H9 (cell line): ENCODE measurements around the gene PRKX. TPM values are rescaled to one million over a fixed set of nuclear protein-coding genes. Genes with fewer than 3 reads are reported as not detected.
"Not testable (repeated sequence)": the region's sequence is repeated elsewhere in the genome, so short reads cannot be mapped to it uniquely, and the experiment has no call there.

Experiments used
- DNase-seq: peaks from one replicate; pipeline ENCODE4 v3.0.0-alpha.2; 2017
- H2AFZ ChIP-seq: one replicate; pipeline ENCODE4 v1.6.1; 2013; ENCODE audit warnings: mild to moderate bottlenecking, low read length, control low read depth, moderate library complexity
- H2AK5ac ChIP-seq: 2 replicates; pipeline ENCODE4 v1.6.1; 2013; ENCODE audit warnings: low read length, control low read depth, mixed read lengths; ENCODE audit not compliant: insufficient read length
- H2BK120ac ChIP-seq: one replicate; pipeline ENCODE4 v1.6.1; 2013; ENCODE audit warnings: low read depth, mild to moderate bottlenecking, low read length, control low read depth, inconsistent platforms; ENCODE audit not compliant: poor library complexity, severe bottlenecking
- H2BK12ac ChIP-seq: 2 replicates; pipeline ENCODE4 v1.6.1; 2013; ENCODE audit warnings: low read length, control low read depth, mixed read lengths, low read depth; ENCODE audit not compliant: insufficient read length
- H2BK15ac ChIP-seq: 2 replicates; pipeline ENCODE4 v1.6.1; 2013; ENCODE audit warnings: low read depth, low read length, control low read depth
- H2BK20ac ChIP-seq: one replicate; pipeline ENCODE4 v1.6.1; 2013; ENCODE audit warnings: low read depth, mild to moderate bottlenecking, low read length, control low read depth, inconsistent platforms; ENCODE audit not compliant: poor library complexity, severe bottlenecking
- H2BK5ac ChIP-seq: 2 replicates; pipeline ENCODE4 v1.6.1; 2013; ENCODE audit warnings: low read length, control low read depth, mixed read lengths; ENCODE audit not compliant: insufficient read length
- H3K14ac ChIP-seq: 2 replicates; pipeline ENCODE4 v1.6.1; 2013; ENCODE audit warnings: low read length, control low read depth; ENCODE audit not compliant: insufficient read depth
- H3K18ac ChIP-seq: 2 replicates; pipeline ENCODE4 v1.6.1; 2013; ENCODE audit warnings: low read depth, mild to moderate bottlenecking, mixed read lengths, low read length, control low read depth; ENCODE audit not compliant: insufficient read length
- H3K23ac ChIP-seq: 2 replicates; pipeline ENCODE4 v1.6.1; 2013; ENCODE audit warnings: low read length, control low read depth, mixed read lengths, low read depth; ENCODE audit not compliant: insufficient read length
- H3K23me2 ChIP-seq: 2 replicates; pipeline ENCODE4 v1.6.1; 2013; ENCODE audit warnings: low read depth, mild to moderate bottlenecking, mixed read lengths, low read length, control low read depth; ENCODE audit not compliant: insufficient read length, poor library complexity, severe bottlenecking
- H3K27ac ChIP-seq: 2 replicates; pipeline ENCODE4 v1.5.1; 2013; ENCODE audit warnings: low read length, control low read depth, mixed read lengths, low read depth; ENCODE audit not compliant: insufficient read length
- H3K27me3 ChIP-seq: 2 replicates; pipeline ENCODE4 v1.6.1; 2013; ENCODE audit warnings: low read length, control low read depth, inconsistent platforms; ENCODE audit not compliant: insufficient read depth
- H3K4ac ChIP-seq: 2 replicates; pipeline ENCODE4 v1.6.1; 2013; ENCODE audit warnings: low read depth, mild to moderate bottlenecking, control low read depth, inconsistent platforms, low read length, moderate library complexity
- H3K4me1 ChIP-seq: 2 replicates; pipeline ENCODE4 v1.6.1; 2013; ENCODE audit warnings: low read length, control low read depth, inconsistent platforms; ENCODE audit not compliant: insufficient read depth
- H3K4me2 ChIP-seq: 2 replicates; pipeline ENCODE4 v1.6.1; 2013; ENCODE audit warnings: low read length, control low read depth, mixed read lengths; ENCODE audit not compliant: insufficient read length, insufficient read depth
- H3K56ac ChIP-seq: 2 replicates; pipeline ENCODE4 v1.6.1; 2013; ENCODE audit warnings: low read depth, mild to moderate bottlenecking, mixed read lengths, low read length, control low read depth; ENCODE audit not compliant: insufficient read length
- H3K79me1 ChIP-seq: 2 replicates; pipeline ENCODE4 v1.6.1; 2013; ENCODE audit warnings: low read depth, mild to moderate bottlenecking, moderate library complexity, low read length, control low read depth, inconsistent platforms; ENCODE audit not compliant: insufficient read depth, poor library complexity, severe bottlenecking
- H3K79me2 ChIP-seq: 2 replicates; pipeline ENCODE4 v1.6.1; 2013; ENCODE audit warnings: low read length, control low read depth, inconsistent platforms; ENCODE audit not compliant: insufficient read depth
- H3K9ac ChIP-seq: 2 replicates; pipeline ENCODE4 v1.6.1; 2013; ENCODE audit warnings: low read length, control low read depth, mixed read lengths; ENCODE audit not compliant: insufficient read length; ENCODE audit errors: extremely low read depth
- H3K9me3 ChIP-seq: one replicate; pipeline ENCODE4 v1.6.1; 2013; ENCODE audit warnings: low read depth, low read length, inconsistent platforms; ENCODE audit not compliant: control insufficient read depth
- H3T11ph ChIP-seq: one replicate; pipeline ENCODE4 v1.6.1; 2013; ENCODE audit warnings: mild to moderate bottlenecking, low read length, control low read depth, inconsistent platforms
- H4K20me1 ChIP-seq: one replicate; pipeline ENCODE4 v1.6.1; 2013; ENCODE audit not compliant: control insufficient read depth, insufficient read length, insufficient read depth
- H4K5ac ChIP-seq: 2 replicates; pipeline ENCODE4 v1.6.1; 2013; ENCODE audit warnings: low read depth, mild to moderate bottlenecking, mixed read lengths, low read length, control low read depth; ENCODE audit not compliant: insufficient read length
- H4K8ac ChIP-seq: replicated peaks from 2 replicates; pipeline ENCODE4 v1.6.1; 2013; ENCODE audit warnings: low read length, control low read depth, mixed read lengths, low read depth; ENCODE audit not compliant: insufficient read length
- H4K91ac ChIP-seq: 2 replicates; pipeline ENCODE4 v1.6.1; 2013; ENCODE audit warnings: low read depth, mild to moderate bottlenecking, moderate library complexity, mixed read lengths, low read length, control low read depth; ENCODE audit not compliant: insufficient read length
- H3K27ac Mint-ChIP-seq, 3 experiments: 2 replicates in 2 of 3; 3 replicates in 1 of 3; pipeline ENCODE4 v1.8.0; 2020 to 2021; ENCODE audit warnings: mixed read lengths in 3 of 3, mild to moderate bottlenecking in 1 of 3, moderate library complexity in 1 of 3
- H3K27me3 Mint-ChIP-seq: 2 replicates; pipeline ENCODE4 v1.8.0; 2021; ENCODE audit warnings: low read depth, mild to moderate bottlenecking, moderate library complexity, mixed read lengths
- H3K36me3 Mint-ChIP-seq, 3 experiments: 2 replicates in 2 of 3; 3 replicates in 1 of 3; pipeline ENCODE4 v1.8.0; 2020 to 2021; ENCODE audit warnings: low read depth in 3 of 3, mixed read lengths in 3 of 3; ENCODE audit not compliant: insufficient read depth in 1 of 3
- H3K4me1 Mint-ChIP-seq, 2 experiments: 2 replicates each; pipeline ENCODE4 v1.8.0; 2020; ENCODE audit warnings: mixed read lengths in 2 of 2
- H3K4me3 Mint-ChIP-seq, 2 experiments: 2 replicates in 1 of 2; 3 replicates in 1 of 2; pipeline ENCODE4 v1.8.0; 2020 to 2021; ENCODE audit warnings: mild to moderate bottlenecking in 2 of 2, mixed read lengths in 2 of 2, moderate library complexity in 1 of 2
- H3K9me3 Mint-ChIP-seq, 2 experiments: 2 replicates in 1 of 2; 3 replicates in 1 of 2; pipeline ENCODE4 v1.8.0; 2020; ENCODE audit warnings: mild to moderate bottlenecking in 2 of 2, mixed read lengths in 2 of 2, moderate library complexity in 1 of 2
- CTCF ChIP-seq: fragments of 200-600 bp; sonication (generic); conservative IDR thresholded peaks from 3 replicates; pipeline ENCODE4 v1.8.0; 2021; ENCODE audit warnings: antibody characterized with exemption, mild to moderate bottlenecking
- WGBS: extraction: QIAGEN DNeasy Blood & Tissue Kit; methylation state at CpG from one replicate; pipeline ENCODE4 v1.1.7; 2013; ENCODE audit warnings: missing lambda C conversion rate, low lambda C conversion rate, mixed read lengths; ENCODE audit not compliant: insufficient read length; ENCODE audit errors: extremely low coverage; 5-methylcytosine and 5-hydroxymethylcytosine counted together
- total RNA-seq: library from RNA; stranded (reverse); gene quantifications from 2 replicates; pipeline ENCODE4 v1.2.1, GENCODE V29; 2021

The PRKX gene
- total RNA-seq, 1 experiment from 2014 or later, result 108 TPM

- no peak overlapping the region for H3K18ac ChIP-seq
- H3K79me2 ChIP-seq, result no peaks in the 10 kb centered on the region
- H2BK5ac ChIP-seq, result no peak overlapping the region
- H3K9ac ChIP-seq, result no peak overlapping the region
- no peaks in the 10 kb centered on the region for H3K9me3 Mint-ChIP-seq
- no peak overlapping the region for H3K14ac ChIP-seq
- H2BK20ac ChIP-seq, result no peak overlapping the region
- H3K56ac ChIP-seq, result no peak overlapping the region
- no peak overlapping the region for H4K5ac ChIP-seq
- no peaks in the 10 kb centered on the region for H3K27me3 ChIP-seq
- no peak overlapping the region for H2AK5ac ChIP-seq
- H3K4ac ChIP-seq, result no peak overlapping the region
- H3K4me2 ChIP-seq, result no peak overlapping the region
- no peak overlapping the region for H2BK12ac ChIP-seq
- no peaks in the 10 kb centered on the region for H3K4me1 ChIP-seq
- H3K4me3 Mint-ChIP-seq, result no peak overlapping the region
- no CpG with 5 or more reads among the region's 12 CpGs for WGBS
- no peak overlapping the region for H2BK120ac ChIP-seq
- no peaks in the 10 kb centered on the region for H3K79me1 ChIP-seq
- no peaks in the 10 kb centered on the region; the same call in 1 of the 2 replicates for H3K27me3 Mint-ChIP-seq
- H3K27ac ChIP-seq, result no peak overlapping the region
- TF ChIP-seq CTCF, result no peak
- H3K36me3 Mint-ChIP-seq, result peaks cover 39 to 56% (median 52%) of the 10 kb centered on the region in 3 experiments
- H3T11ph ChIP-seq, result no peak overlapping the region
- no peak overlapping the region for H3K23ac ChIP-seq
- no peak overlapping the region for H4K91ac ChIP-seq
- H4K8ac ChIP-seq, result no peak overlapping the region
- H3K27ac Mint-ChIP-seq, result no peak overlapping the region; a peak in 1 of 7 replicates
- no peaks in the 10 kb centered on the region for H3K23me2 ChIP-seq
- DNase-seq, result no peak
- H3K4me1 Mint-ChIP-seq, result peaks cover 6 to 16% of the 10 kb centered on the region in 2 experiments; a peak in 3 of 4 replicates
- H3K9me3 ChIP-seq, result no peaks in the 10 kb centered on the region
- H4K20me1 ChIP-seq, result no peaks in the 10 kb centered on the region
- H2BK15ac ChIP-seq, result no peak overlapping the region
- no peak overlapping the region for H2AFZ ChIP-seq
Observed at GRCh38 chrX:3664921-3665320, 48.5 kb downstream of the PRKX start.

GRCh38 chrX:3663576-3664250 lies 49.7 kb downstream of the PRKX start:
- not testable (repeated sequence) for H3T11ph ChIP-seq, DNase-seq, H3K23ac ChIP-seq, H3K18ac ChIP-seq, H3K4me1 ChIP-seq, H3K9ac ChIP-seq, H4K8ac ChIP-seq, H2AK5ac ChIP-seq, H2BK5ac ChIP-seq, H4K5ac ChIP-seq, H2AFZ ChIP-seq, H2BK12ac ChIP-seq, H3K9me3 ChIP-seq, H3K9me3 Mint-ChIP-seq, H3K23me2 ChIP-seq, H2BK15ac ChIP-seq, H3K27me3 ChIP-seq, H3K79me1 ChIP-seq, H4K91ac ChIP-seq, H3K27ac ChIP-seq, H3K4me2 ChIP-seq, H3K56ac ChIP-seq, H3K4ac ChIP-seq, H4K20me1 ChIP-seq, H3K14ac ChIP-seq, H3K4me3 Mint-ChIP-seq, H2BK20ac ChIP-seq, H2BK120ac ChIP-seq, H3K79me2 ChIP-seq, H3K27me3 Mint-ChIP-seq
- peaks cover 29 to 47% (median 41%) of the 10 kb centered on the region in 3 experiments for H3K36me3 Mint-ChIP-seq
- peaks cover 8 to 20% of the 10 kb centered on the region in 2 experiments; a peak in 3 of 4 replicates for H3K4me1 Mint-ChIP-seq
- H3K27ac Mint-ChIP-seq, result peak overlapping the region in 2 of 3 experiments; percentile 78 to 82; a peak in 4 of 7 replicates
- no CpG with 5 or more reads among the region's 9 CpGs for WGBS
